AG04449 (cell line): ENCODE data around the gene RDH12.

Experiments
- CTCF ChIA-PET: fragments of 350-600 bp; formaldehyde crosslinking; extraction: SDS; loops from one replicate; lab custom pipeline; 2021; ENCODE audit warnings: antibody characterized with exemption; lab: Yijun Ruan, JAX
- POLR2A ChIA-PET: fragments of 400-600, 350-600 bp; formaldehyde crosslinking; extraction: SDS; loops from one replicate; lab custom pipeline; 2020; ENCODE audit warnings: antibody characterized with exemption, inconsistent platforms; lab: Yijun Ruan, JAX
- DNase-seq: peaks from one replicate; pipeline ENCODE4 v3.0.0-alpha.2; 2010; ENCODE audit warnings: low read depth, low spot score
- H3K4me3 ChIP-seq: 2 replicates; pipeline ENCODE4 v1.5.1; 2011; ENCODE audit warnings: low read depth, mild to moderate bottlenecking, control low read depth, low read length
- TF ChIP-seq, protein P1 (sequence below): IDR thresholded peaks from one replicate; pipeline ENCODE4 v1.5.1; 2011; ENCODE audit warnings: mild to moderate bottlenecking, moderate library complexity, low read length, control low read depth, inconsistent platforms; ENCODE audit not compliant: insufficient read depth; ENCODE audit errors: missing control alignments

The RDH12 gene

DNA sequence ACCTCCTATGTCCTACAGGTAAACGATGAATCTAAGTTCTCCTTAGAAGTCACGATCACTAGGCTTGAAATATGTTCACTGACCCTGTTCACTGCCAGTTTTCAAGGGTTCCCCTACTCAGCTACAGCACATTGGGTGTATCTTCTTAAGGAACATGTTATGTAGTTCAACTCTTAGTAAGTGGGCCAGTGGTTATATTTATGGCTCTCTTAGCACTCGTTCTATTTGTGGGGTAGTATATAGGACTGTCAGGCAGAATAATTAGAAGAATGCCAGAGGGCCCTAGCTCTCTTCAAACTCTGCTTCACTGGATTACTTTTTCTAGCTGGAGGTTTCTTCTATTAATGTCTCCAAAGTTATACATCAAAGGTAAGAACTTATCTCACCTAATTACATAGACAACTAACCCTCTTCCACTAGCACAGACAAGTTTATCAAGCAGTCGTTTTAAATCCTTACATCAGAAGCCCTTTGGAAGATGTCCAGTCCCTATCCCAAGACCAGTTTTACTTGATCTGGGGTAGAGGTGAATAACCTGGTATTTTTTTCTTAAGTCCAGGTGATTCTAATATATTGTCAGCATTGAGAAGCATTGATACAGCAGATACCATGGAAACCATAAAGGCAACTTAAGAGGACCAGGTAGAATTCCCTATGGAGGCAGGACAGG lies 75.1 kb downstream of the RDH12 start:
- CTCF ChIA-PET: interaction anchor here (0.7 to 1.3 kb wide), 2 partner anchors 9 to 31 kb away, joined by 3 to 4 read pairs; no protein-coding TSS in a partner anchor
- TF ChIP-seq, protein P1, sequence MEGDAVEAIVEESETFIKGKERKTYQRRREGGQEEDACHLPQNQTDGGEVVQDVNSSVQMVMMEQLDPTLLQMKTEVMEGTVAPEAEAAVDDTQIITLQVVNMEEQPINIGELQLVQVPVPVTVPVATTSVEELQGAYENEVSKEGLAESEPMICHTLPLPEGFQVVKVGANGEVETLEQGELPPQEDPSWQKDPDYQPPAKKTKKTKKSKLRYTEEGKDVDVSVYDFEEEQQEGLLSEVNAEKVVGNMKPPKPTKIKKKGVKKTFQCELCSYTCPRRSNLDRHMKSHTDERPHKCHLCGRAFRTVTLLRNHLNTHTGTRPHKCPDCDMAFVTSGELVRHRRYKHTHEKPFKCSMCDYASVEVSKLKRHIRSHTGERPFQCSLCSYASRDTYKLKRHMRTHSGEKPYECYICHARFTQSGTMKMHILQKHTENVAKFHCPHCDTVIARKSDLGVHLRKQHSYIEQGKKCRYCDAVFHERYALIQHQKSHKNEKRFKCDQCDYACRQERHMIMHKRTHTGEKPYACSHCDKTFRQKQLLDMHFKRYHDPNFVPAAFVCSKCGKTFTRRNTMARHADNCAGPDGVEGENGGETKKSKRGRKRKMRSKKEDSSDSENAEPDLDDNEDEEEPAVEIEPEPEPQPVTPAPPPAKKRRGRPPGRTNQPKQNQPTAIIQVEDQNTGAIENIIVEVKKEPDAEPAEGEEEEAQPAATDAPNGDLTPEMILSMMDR: no peak
- POLR2A ChIA-PET: no interaction called here
- no peak overlapping the region for H3K4me3 ChIP-seq
- DNase-seq: no peak

DNA sequence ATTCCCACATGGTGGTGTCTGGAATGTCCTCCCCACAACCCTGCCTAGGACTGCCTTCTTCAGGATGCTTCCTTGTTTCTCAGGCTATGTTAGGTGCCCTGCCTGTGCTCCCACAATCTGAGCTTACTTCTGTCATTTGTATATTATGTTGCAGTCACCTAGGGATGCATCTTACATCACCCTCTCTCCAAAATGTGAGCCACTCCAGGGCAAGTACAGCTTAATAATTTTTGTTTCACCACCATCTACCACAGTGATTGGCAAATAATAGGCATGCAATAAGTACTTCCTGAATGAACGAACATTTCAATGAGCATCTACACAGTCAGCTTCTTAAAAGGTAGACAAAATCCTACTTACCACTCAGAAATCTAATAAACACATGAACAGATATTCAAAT lies 77.1 kb downstream of the RDH12 start:
- no peak overlapping the region for H3K4me3 ChIP-seq
- DNase-seq: no peak
- POLR2A ChIA-PET: no interaction called here
- TF ChIP-seq, protein P1: no peak
- CTCF ChIA-PET: no interaction called here

DNA sequence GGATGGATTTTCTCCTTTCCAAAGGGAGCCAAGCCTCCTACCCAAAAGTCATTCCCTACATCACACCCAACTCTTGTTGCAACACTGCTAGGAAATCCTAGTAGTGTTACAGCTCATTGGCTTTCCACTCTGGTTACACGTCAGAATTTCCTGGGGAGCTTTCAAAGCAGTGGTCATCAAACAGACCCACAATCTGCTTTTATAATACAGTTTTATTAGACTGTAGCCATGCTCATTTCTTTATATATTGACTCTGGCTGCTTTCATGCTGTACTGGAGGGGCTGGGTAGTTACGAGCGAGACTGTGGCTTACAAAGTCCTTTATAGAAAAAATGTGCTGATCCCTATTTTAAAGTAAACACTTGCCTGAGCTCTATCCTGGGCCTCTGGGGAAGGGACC lies 80.4 kb downstream of the RDH12 start:
- POLR2A ChIA-PET: no interaction called here
- TF ChIP-seq, protein P1: no peak
- no peak overlapping the region for H3K4me3 ChIP-seq
- CTCF ChIA-PET: no interaction called here
- DNase-seq: no peak
